H9 (cell line): ENCODE data around the gene GLCE. TPM values are rescaled to one million over a fixed set of nuclear protein-coding genes. Genes with fewer than 3 reads are reported as not detected.

Experiments
- DNase-seq: peaks from one replicate; pipeline ENCODE4 v3.0.0-alpha.2; 2017
- H2AFZ ChIP-seq: one replicate; pipeline ENCODE4 v1.6.1; 2013; ENCODE audit warnings: mild to moderate bottlenecking, low read length, control low read depth, moderate library complexity
- H2AK5ac ChIP-seq: 2 replicates; pipeline ENCODE4 v1.6.1; 2013; ENCODE audit warnings: low read length, control low read depth, mixed read lengths; ENCODE audit not compliant: insufficient read length
- H2BK120ac ChIP-seq: one replicate; pipeline ENCODE4 v1.6.1; 2013; ENCODE audit warnings: low read depth, mild to moderate bottlenecking, low read length, control low read depth, inconsistent platforms; ENCODE audit not compliant: poor library complexity, severe bottlenecking
- H2BK12ac ChIP-seq: 2 replicates; pipeline ENCODE4 v1.6.1; 2013; ENCODE audit warnings: low read length, control low read depth, mixed read lengths, low read depth; ENCODE audit not compliant: insufficient read length
- H2BK15ac ChIP-seq: 2 replicates; pipeline ENCODE4 v1.6.1; 2013; ENCODE audit warnings: low read depth, low read length, control low read depth
- H2BK20ac ChIP-seq: one replicate; pipeline ENCODE4 v1.6.1; 2013; ENCODE audit warnings: low read depth, mild to moderate bottlenecking, low read length, control low read depth, inconsistent platforms; ENCODE audit not compliant: poor library complexity, severe bottlenecking
- H2BK5ac ChIP-seq: 2 replicates; pipeline ENCODE4 v1.6.1; 2013; ENCODE audit warnings: low read length, control low read depth, mixed read lengths; ENCODE audit not compliant: insufficient read length
- H3K14ac ChIP-seq: 2 replicates; pipeline ENCODE4 v1.6.1; 2013; ENCODE audit warnings: low read length, control low read depth; ENCODE audit not compliant: insufficient read depth
- H3K18ac ChIP-seq: 2 replicates; pipeline ENCODE4 v1.6.1; 2013; ENCODE audit warnings: low read depth, mild to moderate bottlenecking, mixed read lengths, low read length, control low read depth; ENCODE audit not compliant: insufficient read length
- H3K23ac ChIP-seq: 2 replicates; pipeline ENCODE4 v1.6.1; 2013; ENCODE audit warnings: low read length, control low read depth, mixed read lengths, low read depth; ENCODE audit not compliant: insufficient read length
- H3K23me2 ChIP-seq: 2 replicates; pipeline ENCODE4 v1.6.1; 2013; ENCODE audit warnings: low read depth, mild to moderate bottlenecking, mixed read lengths, low read length, control low read depth; ENCODE audit not compliant: insufficient read length, poor library complexity, severe bottlenecking
- H3K27ac ChIP-seq: 2 replicates; pipeline ENCODE4 v1.5.1; 2013; ENCODE audit warnings: low read length, control low read depth, mixed read lengths, low read depth; ENCODE audit not compliant: insufficient read length
- H3K27me3 ChIP-seq: 2 replicates; pipeline ENCODE4 v1.6.1; 2013; ENCODE audit warnings: low read length, control low read depth, inconsistent platforms; ENCODE audit not compliant: insufficient read depth
- H3K4ac ChIP-seq: 2 replicates; pipeline ENCODE4 v1.6.1; 2013; ENCODE audit warnings: low read depth, mild to moderate bottlenecking, control low read depth, inconsistent platforms, low read length, moderate library complexity
- H3K4me1 ChIP-seq: 2 replicates; pipeline ENCODE4 v1.6.1; 2013; ENCODE audit warnings: low read length, control low read depth, inconsistent platforms; ENCODE audit not compliant: insufficient read depth
- H3K4me2 ChIP-seq: 2 replicates; pipeline ENCODE4 v1.6.1; 2013; ENCODE audit warnings: low read length, control low read depth, mixed read lengths; ENCODE audit not compliant: insufficient read length, insufficient read depth
- H3K56ac ChIP-seq: 2 replicates; pipeline ENCODE4 v1.6.1; 2013; ENCODE audit warnings: low read depth, mild to moderate bottlenecking, mixed read lengths, low read length, control low read depth; ENCODE audit not compliant: insufficient read length
- H3K79me1 ChIP-seq: 2 replicates; pipeline ENCODE4 v1.6.1; 2013; ENCODE audit warnings: low read depth, mild to moderate bottlenecking, moderate library complexity, low read length, control low read depth, inconsistent platforms; ENCODE audit not compliant: insufficient read depth, poor library complexity, severe bottlenecking
- H3K79me2 ChIP-seq: 2 replicates; pipeline ENCODE4 v1.6.1; 2013; ENCODE audit warnings: low read length, control low read depth, inconsistent platforms; ENCODE audit not compliant: insufficient read depth
- H3K9ac ChIP-seq: 2 replicates; pipeline ENCODE4 v1.6.1; 2013; ENCODE audit warnings: low read length, control low read depth, mixed read lengths; ENCODE audit not compliant: insufficient read length; ENCODE audit errors: extremely low read depth
- H3K9me3 ChIP-seq: one replicate; pipeline ENCODE4 v1.6.1; 2013; ENCODE audit warnings: low read depth, low read length, inconsistent platforms; ENCODE audit not compliant: control insufficient read depth
- H3T11ph ChIP-seq: one replicate; pipeline ENCODE4 v1.6.1; 2013; ENCODE audit warnings: mild to moderate bottlenecking, low read length, control low read depth, inconsistent platforms
- H4K20me1 ChIP-seq: one replicate; pipeline ENCODE4 v1.6.1; 2013; ENCODE audit not compliant: control insufficient read depth, insufficient read length, insufficient read depth
- H4K5ac ChIP-seq: 2 replicates; pipeline ENCODE4 v1.6.1; 2013; ENCODE audit warnings: low read depth, mild to moderate bottlenecking, mixed read lengths, low read length, control low read depth; ENCODE audit not compliant: insufficient read length
- H4K8ac ChIP-seq: replicated peaks from 2 replicates; pipeline ENCODE4 v1.6.1; 2013; ENCODE audit warnings: low read length, control low read depth, mixed read lengths, low read depth; ENCODE audit not compliant: insufficient read length
- H4K91ac ChIP-seq: 2 replicates; pipeline ENCODE4 v1.6.1; 2013; ENCODE audit warnings: low read depth, mild to moderate bottlenecking, moderate library complexity, mixed read lengths, low read length, control low read depth; ENCODE audit not compliant: insufficient read length
- H3K27ac Mint-ChIP-seq, 3 experiments: 2 replicates in 2 of 3; 3 replicates in 1 of 3; pipeline ENCODE4 v1.8.0; 2020 to 2021; ENCODE audit warnings: mixed read lengths in 3 of 3, mild to moderate bottlenecking in 1 of 3, moderate library complexity in 1 of 3
- H3K27me3 Mint-ChIP-seq: 2 replicates; pipeline ENCODE4 v1.8.0; 2021; ENCODE audit warnings: low read depth, mild to moderate bottlenecking, moderate library complexity, mixed read lengths
- H3K36me3 Mint-ChIP-seq, 3 experiments: 2 replicates in 2 of 3; 3 replicates in 1 of 3; pipeline ENCODE4 v1.8.0; 2020 to 2021; ENCODE audit warnings: low read depth in 3 of 3, mixed read lengths in 3 of 3; ENCODE audit not compliant: insufficient read depth in 1 of 3
- H3K4me1 Mint-ChIP-seq, 2 experiments: 2 replicates each; pipeline ENCODE4 v1.8.0; 2020; ENCODE audit warnings: mixed read lengths in 2 of 2
- H3K4me3 Mint-ChIP-seq, 2 experiments: 2 replicates in 1 of 2; 3 replicates in 1 of 2; pipeline ENCODE4 v1.8.0; 2020 to 2021; ENCODE audit warnings: mild to moderate bottlenecking in 2 of 2, mixed read lengths in 2 of 2, moderate library complexity in 1 of 2
- H3K9me3 Mint-ChIP-seq, 2 experiments: 2 replicates in 1 of 2; 3 replicates in 1 of 2; pipeline ENCODE4 v1.8.0; 2020; ENCODE audit warnings: mild to moderate bottlenecking in 2 of 2, mixed read lengths in 2 of 2, moderate library complexity in 1 of 2
- total RNA-seq: library from RNA; stranded (reverse); gene quantifications from 2 replicates; pipeline ENCODE4 v1.2.1, GENCODE V29; 2021
- TF ChIP-seq, protein P1 (sequence below): fragments of 200-600 bp; sonication (generic); conservative IDR thresholded peaks from 3 replicates; pipeline ENCODE4 v1.8.0; 2021; ENCODE audit warnings: antibody characterized with exemption, mild to moderate bottlenecking

GLCE gene
- total RNA-seq, 1 experiment from 2014 or later: 12.2 TPM

DNA sequence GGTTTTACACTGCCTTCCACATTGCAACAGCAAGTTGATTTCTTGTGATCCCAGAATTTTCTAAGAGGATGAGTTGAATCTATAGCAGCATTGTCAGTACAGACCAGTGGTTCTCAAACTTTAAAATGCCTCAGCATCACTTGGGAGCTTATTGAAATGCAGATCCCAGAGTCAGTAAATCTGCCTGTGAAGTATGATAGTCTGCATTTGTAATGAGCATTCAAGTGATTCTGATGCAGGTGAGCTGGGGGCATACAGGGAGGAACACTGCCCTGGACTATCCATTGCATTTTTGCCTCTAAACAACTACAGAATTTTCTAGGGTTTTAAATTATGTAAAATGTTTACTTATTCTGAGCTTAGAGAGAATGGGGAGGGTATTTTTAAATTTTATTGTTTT lies 110.8 kb downstream of the GLCE start:
- H3K9ac ChIP-seq: no peak overlapping the region
- H2BK15ac ChIP-seq: no peak overlapping the region
- no peak overlapping the region for H2AK5ac ChIP-seq
- H3K23ac ChIP-seq: no peak overlapping the region
- DNase-seq: no peak
- no peak overlapping the region for H3K14ac ChIP-seq
- H4K8ac ChIP-seq: no peak overlapping the region
- no peak overlapping the region for H3K56ac ChIP-seq
- H3K4me1 Mint-ChIP-seq: peaks cover 32 to 36% of the 10 kb centered on the region in 2 experiments
- no peak overlapping the region for H3K27ac ChIP-seq
- TF ChIP-seq, protein P1, sequence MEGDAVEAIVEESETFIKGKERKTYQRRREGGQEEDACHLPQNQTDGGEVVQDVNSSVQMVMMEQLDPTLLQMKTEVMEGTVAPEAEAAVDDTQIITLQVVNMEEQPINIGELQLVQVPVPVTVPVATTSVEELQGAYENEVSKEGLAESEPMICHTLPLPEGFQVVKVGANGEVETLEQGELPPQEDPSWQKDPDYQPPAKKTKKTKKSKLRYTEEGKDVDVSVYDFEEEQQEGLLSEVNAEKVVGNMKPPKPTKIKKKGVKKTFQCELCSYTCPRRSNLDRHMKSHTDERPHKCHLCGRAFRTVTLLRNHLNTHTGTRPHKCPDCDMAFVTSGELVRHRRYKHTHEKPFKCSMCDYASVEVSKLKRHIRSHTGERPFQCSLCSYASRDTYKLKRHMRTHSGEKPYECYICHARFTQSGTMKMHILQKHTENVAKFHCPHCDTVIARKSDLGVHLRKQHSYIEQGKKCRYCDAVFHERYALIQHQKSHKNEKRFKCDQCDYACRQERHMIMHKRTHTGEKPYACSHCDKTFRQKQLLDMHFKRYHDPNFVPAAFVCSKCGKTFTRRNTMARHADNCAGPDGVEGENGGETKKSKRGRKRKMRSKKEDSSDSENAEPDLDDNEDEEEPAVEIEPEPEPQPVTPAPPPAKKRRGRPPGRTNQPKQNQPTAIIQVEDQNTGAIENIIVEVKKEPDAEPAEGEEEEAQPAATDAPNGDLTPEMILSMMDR: no peak
- no peaks in the 10 kb centered on the region for H4K20me1 ChIP-seq
- no peaks in the 10 kb centered on the region; the same call in 1 of the 2 replicates for H3K27me3 ChIP-seq
- H3K4me3 Mint-ChIP-seq: peak overlapping the region; percentile 11 to 21; a peak in 1 of 5 replicates
- no peak overlapping the region for H2BK20ac ChIP-seq
- H3K4me2 ChIP-seq: no peak overlapping the region
- H3K9me3 ChIP-seq: no peaks in the 10 kb centered on the region
- no peaks in the 10 kb centered on the region; the same call in 1 of the 2 replicates for H3K27me3 Mint-ChIP-seq
- H3T11ph ChIP-seq: no peak overlapping the region
- H3K18ac ChIP-seq: no peak overlapping the region
- no peak overlapping the region for H2BK5ac ChIP-seq
- H2BK12ac ChIP-seq: no peak overlapping the region
- peaks cover 0 to 3% (median 0%) of the 10 kb centered on the region in 3 experiments; a peak in 1 of 7 replicates for H3K36me3 Mint-ChIP-seq
- no peaks in the 10 kb centered on the region for H3K79me1 ChIP-seq
- no peak overlapping the region for H2BK120ac ChIP-seq
- H4K91ac ChIP-seq: no peak overlapping the region
- H4K5ac ChIP-seq: no peak overlapping the region
- no peaks in the 10 kb centered on the region; a peak in 1 of 5 replicates for H3K9me3 Mint-ChIP-seq
- H2AFZ ChIP-seq: no peak overlapping the region
- H3K23me2 ChIP-seq: no peaks in the 10 kb centered on the region
- no peaks in the 10 kb centered on the region for H3K79me2 ChIP-seq
- peaks cover 4% of the 10 kb centered on the region for H3K4me1 ChIP-seq
- H3K4ac ChIP-seq: no peak overlapping the region
- peak overlapping the region in 2 of 3 experiments; percentile 11 to 62; a peak in 3 of 7 replicates for H3K27ac Mint-ChIP-seq
